Left lobe of liver (tissue), 2 donors: Measurements from ENCODE around the gene CTBP2. TPM values are rescaled to one million over a fixed set of nuclear protein-coding genes. Genes with fewer than 3 reads are reported as not detected.
"Not testable (repeated sequence)": the region's sequence is repeated elsewhere in the genome, so short reads cannot be mapped to it uniquely, and the experiment has no call there.

Experiments used
- ATAC-seq: fragments of 200-7000 bp; cut with Tn5 transposase; one replicate; pipeline ENCODE4 v1.9.1; 2020; ENCODE audit warnings: mild to moderate bottlenecking, moderate library complexity
- DNase-seq: peaks from one replicate; pipeline ENCODE4 v3.0.0-alpha.2; 2020; ENCODE audit warnings: low spot score
- total RNA-seq: library from RNA; stranded (reverse); gene quantifications from one replicate; pipeline ENCODE4 v1.2.1, GENCODE V29; 2021
- donor health status: DM: no; HTN: no; CAD: no; lungs with moderate emphysema.
- donor health status: DM: no; HTN: yes; CAD: no.

CTBP2 gene
- total RNA-seq, 1 donor from 2014 or later, result 5.8 TPM

GRCh38 chr10:125073996-125074395 is 86.4 kb downstream of the CTBP2 start:
- ATAC-seq (no peak), DNase-seq (no peak)

GRCh38 chr10:125072794-125073193 is 87.6 kb downstream of the CTBP2 start:
- DNase-seq (no peak), ATAC-seq (no peak)

- ATAC-seq, result no peak
- DNase-seq, result no peak
Observed at GRCh38 chr10:125071008-125071407, 89.4 kb downstream of the CTBP2 start.

- no peak for DNase-seq
- peak; percentile 46 for ATAC-seq
Observed at GRCh38 chr10:125068406-125068805, 92.0 kb downstream of the CTBP2 start.

- ATAC-seq (no peak), DNase-seq (no peak)
Observed at GRCh38 chr10:125067764-125068163, 92.6 kb downstream of the CTBP2 start.

GRCh38 chr10:125066764-125067450 is 93.5 kb downstream of the CTBP2 start:
- ATAC-seq (peak; percentile 54), DNase-seq (no peak)

GRCh38 chr10:125064681-125065492 is 95.5 kb downstream of the CTBP2 start:
- ATAC-seq, result no peak
- DNase-seq, result no peak

- DNase-seq, result no peak
- no peak for ATAC-seq
Observed at GRCh38 chr10:125063256-125063925, 97.0 kb downstream of the CTBP2 start.

- ATAC-seq, result no peak
- no peak for DNase-seq
Observed at GRCh38 chr10:125062914-125063230, 97.5 kb downstream of the CTBP2 start.

GRCh38 chr10:125062227-125062913 is 98.0 kb downstream of the CTBP2 start:
- no peak for DNase-seq
- no peak for ATAC-seq

- DNase-seq (no peak), ATAC-seq (no peak)
Observed at GRCh38 chr10:125061557-125062226, 98.7 kb downstream of the CTBP2 start.

- peak; percentile 75 for DNase-seq
- ATAC-seq, result peak; percentile 88
Observed at GRCh38 chr10:125060826-125061556, 99.4 kb downstream of the CTBP2 start.

GRCh38 chr10:125060482-125060825 is 99.9 kb downstream of the CTBP2 start:
- ATAC-seq (no peak), DNase-seq (no peak)

GRCh38 chr10:125060026-125060425 is 100.3 kb downstream of the CTBP2 start:
- DNase-seq (no peak), ATAC-seq (no peak)

GRCh38 chr10:125059348-125059747 is 101.0 kb downstream of the CTBP2 start:
- not testable (repeated sequence) for ATAC-seq, DNase-seq

- peak; percentile 39 for ATAC-seq
- no peak for DNase-seq
Observed at GRCh38 chr10:125057158-125058001, 103.0 kb downstream of the CTBP2 start.

- no peak for DNase-seq
- no peak for ATAC-seq
Observed at GRCh38 chr10:125056161-125057132, 103.9 kb downstream of the CTBP2 start.

- ATAC-seq (no peak), DNase-seq (no peak)
Observed at GRCh38 chr10:125055446-125055845, 104.9 kb downstream of the CTBP2 start.
